ENCODE measurements around the gene PLEKHA3.
"Not testable (repeated sequence)": the region's sequence is repeated elsewhere in the genome, so short reads cannot be mapped to it uniquely, and the experiment has no call there.

PLEKHA3 gene

GRCh38 chr2:178525460-178525859, 45.2 kb downstream of the PLEKHA3 start:
- not testable (repeated sequence) for DNase-seq

GRCh38 chr2:178526256-178526655, 46.0 kb downstream of the PLEKHA3 start:
- DNase-seq = no peak

DNA sequence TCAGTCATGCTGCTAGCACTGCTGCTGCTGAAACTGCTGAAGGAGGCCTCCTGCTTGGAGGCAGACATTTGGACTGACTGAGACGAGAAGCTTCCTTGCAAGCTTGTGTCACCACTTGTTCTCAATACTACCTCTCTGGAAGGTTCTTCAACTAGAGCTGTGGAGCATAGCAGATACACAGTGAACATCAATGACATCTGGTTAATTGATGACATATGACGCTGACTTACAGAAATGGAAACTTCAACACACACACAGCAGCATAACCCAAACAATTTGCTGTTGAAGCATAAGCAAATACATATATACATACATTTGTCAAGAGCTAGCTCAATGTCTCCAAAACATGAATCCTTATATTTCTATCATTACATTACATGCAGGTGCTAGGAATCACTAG, 47.3 kb downstream of the PLEKHA3 start:
- no peak for DNase-seq

DNA sequence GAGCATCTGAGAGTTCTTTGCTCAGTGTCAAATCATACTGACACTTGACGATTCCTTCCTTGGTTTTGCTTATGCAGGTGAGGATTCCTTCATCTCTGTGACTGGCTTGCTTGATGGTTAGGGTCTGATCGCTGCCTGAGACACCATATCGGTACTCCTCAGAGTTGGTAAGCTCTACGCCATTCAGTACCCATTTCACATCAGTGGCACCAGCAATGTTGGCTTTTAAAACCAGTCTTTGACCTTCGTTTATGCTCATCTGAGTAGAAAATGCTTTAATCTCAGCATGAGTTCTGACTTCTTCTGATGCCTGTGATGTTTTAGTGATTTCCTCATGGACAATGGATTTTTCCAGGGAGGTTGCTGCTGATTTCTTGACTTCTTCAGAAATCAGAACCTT, 48.4 kb downstream of the PLEKHA3 start:
- DNase-seq = no peak

GRCh38 chr2:178529194-178529593, 48.9 kb downstream of the PLEKHA3 start:
- no peak for DNase-seq

- DNase-seq = no peak
Observed at GRCh38 chr2:178530131-178530530, 49.9 kb downstream of the PLEKHA3 start.

DNA sequence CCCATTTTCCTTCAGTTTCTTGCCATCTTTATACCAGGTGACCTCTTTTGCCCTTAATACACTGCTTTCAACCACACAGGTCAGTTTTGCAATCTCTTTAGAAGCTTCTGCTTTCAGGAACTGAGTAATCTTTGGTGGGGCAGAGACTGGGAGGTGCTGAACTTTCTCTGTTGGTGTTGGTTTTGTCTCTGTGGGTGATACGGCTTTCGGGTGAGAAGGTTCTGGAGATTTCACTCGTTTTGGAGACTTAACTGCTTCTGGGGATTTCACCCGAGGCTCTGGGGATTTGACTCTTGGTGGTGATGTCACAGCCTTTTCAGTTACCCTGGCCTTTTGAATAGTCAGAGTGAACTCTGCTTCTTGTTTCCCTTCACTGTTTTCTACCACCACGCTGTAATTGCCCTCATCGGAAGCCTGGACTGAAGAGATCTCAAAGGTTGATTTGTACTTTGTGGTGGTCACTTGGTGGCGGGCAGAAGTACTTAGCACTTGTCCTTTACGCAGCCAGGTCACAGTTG, 50.4 kb downstream of the PLEKHA3 start:
- no peak for DNase-seq

DNA sequence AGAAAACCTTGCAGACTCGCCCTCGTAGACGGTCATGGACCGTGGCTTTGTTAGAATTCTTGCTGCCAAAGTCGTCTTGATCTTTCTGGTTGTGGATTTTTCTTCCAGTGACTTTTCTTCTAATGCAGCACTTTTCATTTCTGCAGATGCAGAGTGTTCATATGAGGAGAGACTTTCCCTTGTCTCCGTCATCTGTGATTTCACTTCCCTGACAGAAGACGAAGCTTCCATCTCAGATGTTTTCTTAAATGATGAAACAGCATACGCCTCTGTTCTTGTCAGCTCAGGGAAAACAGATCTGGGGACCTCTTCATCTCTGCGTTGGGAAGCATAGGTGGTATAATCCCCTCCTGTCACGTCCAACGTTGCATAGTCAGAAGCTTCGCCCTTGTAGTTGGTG, 50.9 kb downstream of the PLEKHA3 start:
- DNase-seq = no peak

- no peak for DNase-seq
Observed at GRCh38 chr2:178536037-178536436, 55.8 kb downstream of the PLEKHA3 start.

- DNase-seq = no peak
Observed at GRCh38 chr2:178542161-178542560, 61.9 kb downstream of the PLEKHA3 start.

- DNase-seq = no peak
Observed at GRCh38 chr2:178542569-178542968, 62.3 kb downstream of the PLEKHA3 start.

- DNase-seq = no peak
Observed at GRCh38 chr2:178550352-178550751, 70.1 kb downstream of the PLEKHA3 start.

DNA sequence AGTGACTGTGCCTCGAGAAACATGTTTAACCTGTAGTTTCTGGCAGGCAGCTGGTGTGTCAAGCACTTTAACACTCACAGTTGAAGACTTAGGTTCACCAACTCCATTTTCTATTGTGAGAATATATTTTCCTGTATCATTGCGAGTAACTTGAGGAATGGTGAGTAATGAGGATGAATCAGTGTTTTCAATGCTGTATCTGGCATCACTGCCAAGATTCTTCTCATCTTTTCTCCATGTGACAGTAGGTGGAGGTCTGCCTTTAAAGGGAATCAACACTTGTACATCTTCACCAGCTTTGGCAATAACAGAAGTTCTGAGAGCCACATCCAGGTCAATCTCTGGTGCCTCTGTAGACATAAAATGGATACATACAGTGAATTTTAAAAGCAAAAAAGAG, 72.8 kb downstream of the PLEKHA3 start:
- DNase-seq = no peak

Data from NCI-H2081 (cell line).